Endothelial cell (in vitro differentiated cells): ENCODE measurements around the gene MFAP3. TPM values are rescaled to one million over a fixed set of nuclear protein-coding genes. Genes with fewer than 3 reads are reported as not detected.

Source experiments
- DNase-seq: peaks from one replicate; pipeline ENCODE4 v3.0.0; 2021; ENCODE audit warnings: low spot score
- H3K27ac Mint-ChIP-seq: one replicate; pipeline ENCODE4 v1.8.0; 2021; ENCODE audit warnings: mixed read lengths, inconsistent platforms; ENCODE audit not compliant: unreplicated experiment
- H3K27me3 Mint-ChIP-seq: one replicate; pipeline ENCODE4 v1.8.0; 2021; ENCODE audit warnings: mild to moderate bottlenecking, moderate library complexity, mixed read lengths, inconsistent platforms; ENCODE audit not compliant: unreplicated experiment
- H3K36me3 Mint-ChIP-seq: one replicate; pipeline ENCODE4 v1.8.0; 2021; ENCODE audit warnings: mild to moderate bottlenecking, low read depth, mixed read lengths, inconsistent platforms; ENCODE audit not compliant: unreplicated experiment
- H3K4me1 Mint-ChIP-seq: one replicate; pipeline ENCODE4 v1.8.0; 2021; ENCODE audit warnings: mild to moderate bottlenecking, mixed read lengths, inconsistent platforms; ENCODE audit not compliant: unreplicated experiment
- H3K4me3 Mint-ChIP-seq: one replicate; pipeline ENCODE4 v1.8.0; 2021; ENCODE audit warnings: mild to moderate bottlenecking, mixed read lengths, inconsistent platforms; ENCODE audit not compliant: unreplicated experiment
- H3K9me3 Mint-ChIP-seq: one replicate; pipeline ENCODE4 v1.8.0; 2021; ENCODE audit warnings: mixed read lengths, inconsistent platforms; ENCODE audit not compliant: unreplicated experiment
- CTCF ChIP-seq: fragments of 200-600 bp; sonication (generic); IDR thresholded peaks from one replicate; pipeline ENCODE4 v1.5.0; 2021; ENCODE audit warnings: antibody characterized with exemption; ENCODE audit not compliant: unreplicated experiment
- total RNA-seq: library from RNA; stranded (reverse); fragmentation: NEBNext Ultra II Directional; extraction: Animal tissue kit (Norgen Biotek cat#: 25700); gene quantifications from one replicate; pipeline ENCODE4 v1.2.1, GENCODE V29; 2021; ENCODE audit not compliant: unreplicated experiment

The MFAP3 gene
- total RNA-seq, 1 donor from 2014 or later: 42.7 TPM

GRCh38 chr5:154077696-154078095 lies 38.9 kb downstream of the MFAP3 start:
- peaks cover 1% of the 10 kb centered on the region for H3K27me3 Mint-ChIP-seq
- H3K27ac Mint-ChIP-seq: no peak overlapping the region
- H3K36me3 Mint-ChIP-seq: no peaks in the 10 kb centered on the region
- TF ChIP-seq CTCF: no peak
- H3K4me3 Mint-ChIP-seq: no peak overlapping the region
- no peak for DNase-seq
- H3K4me1 Mint-ChIP-seq: peaks cover 3% of the 10 kb centered on the region
- no peaks in the 10 kb centered on the region for H3K9me3 Mint-ChIP-seq

DNA sequence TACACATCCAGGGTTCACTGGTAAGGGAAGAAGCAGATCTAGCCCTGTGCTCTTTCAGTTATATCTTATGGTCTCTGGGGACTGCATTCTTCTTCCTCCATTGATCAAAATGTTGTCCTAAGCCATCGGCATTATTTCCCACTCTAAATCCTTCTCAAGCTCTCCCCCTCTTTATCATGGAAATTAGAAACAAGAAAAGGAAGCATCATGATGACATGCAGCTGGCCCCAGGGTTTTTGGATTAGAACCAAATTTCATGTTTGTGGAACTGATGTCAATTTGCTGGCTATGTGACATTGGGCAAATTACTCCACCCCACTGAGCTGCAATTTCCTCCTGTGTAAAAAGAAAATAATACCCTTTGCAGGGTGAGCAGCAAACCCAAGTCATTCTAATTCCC lies 39.5 kb downstream of the MFAP3 start:
- no peaks in the 10 kb centered on the region for H3K36me3 Mint-ChIP-seq
- no peak for DNase-seq
- H3K4me1 Mint-ChIP-seq: no peaks in the 10 kb centered on the region
- no peaks in the 10 kb centered on the region for H3K9me3 Mint-ChIP-seq
- no peak overlapping the region for H3K4me3 Mint-ChIP-seq
- no peak for TF ChIP-seq CTCF
- no peak overlapping the region for H3K27ac Mint-ChIP-seq
- H3K27me3 Mint-ChIP-seq: peaks cover 1% of the 10 kb centered on the region

DNA sequence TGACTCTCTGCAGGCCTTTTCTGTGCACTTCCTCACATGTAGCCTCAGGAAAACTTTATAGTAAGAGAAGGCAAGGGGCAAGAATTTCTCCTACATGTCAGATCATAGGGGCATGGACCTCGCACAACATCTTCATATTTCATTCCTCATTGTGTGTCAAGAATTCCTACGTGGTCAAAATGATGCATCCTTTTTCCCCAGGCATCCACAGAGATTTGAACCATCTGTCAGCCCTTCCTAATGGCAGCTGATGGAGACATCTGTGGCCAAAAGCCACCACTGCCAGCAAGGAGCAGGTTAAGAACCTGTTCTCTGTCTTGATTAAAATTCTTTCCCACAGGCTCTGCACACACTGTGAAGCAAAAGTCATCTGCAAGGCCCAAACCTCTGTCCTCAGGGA lies 42.5 kb downstream of the MFAP3 start:
- Mint-ChIP-seq H3K4me1 (peaks cover 9% of the 10 kb centered on the region), H3K4me3 (no peak overlapping the region), H3K27ac (no peak overlapping the region), H3K27me3 (no peaks in the 10 kb centered on the region), H3K36me3 (peaks cover under 1% of the 10 kb centered on the region), H3K9me3 (no peaks in the 10 kb centered on the region)
- no peak for DNase-seq
- no peak for TF ChIP-seq CTCF

DNA sequence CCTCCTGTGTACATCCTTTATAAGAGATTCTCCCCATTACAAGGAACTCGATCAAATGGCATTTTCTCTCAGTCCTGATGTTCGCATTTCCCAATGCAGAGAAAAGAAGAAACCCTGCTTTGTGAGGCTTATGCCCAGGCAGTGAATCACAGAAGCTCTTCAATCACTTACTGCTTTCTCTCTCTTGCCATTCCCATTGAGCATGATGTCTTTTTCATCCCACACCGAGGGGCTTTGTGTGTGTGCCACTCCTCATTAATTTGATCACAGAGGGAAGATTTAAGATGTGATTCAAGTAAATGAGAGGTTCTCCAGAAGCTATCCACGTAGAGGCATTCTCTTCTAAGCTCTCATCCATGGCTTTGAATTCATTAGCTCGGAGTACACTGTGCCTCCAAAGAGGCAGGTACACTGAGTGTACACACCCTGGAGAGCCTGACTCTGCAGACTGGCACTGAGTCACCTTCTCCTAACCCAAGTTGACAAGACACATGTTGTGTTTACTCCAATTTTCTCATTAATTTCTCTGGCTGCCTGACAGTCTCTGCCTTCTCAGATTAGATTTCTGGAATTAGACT lies 45.4 kb downstream of the MFAP3 start:
- Mint-ChIP-seq H3K9me3 (no peaks in the 10 kb centered on the region), H3K4me1 (peaks cover 13% of the 10 kb centered on the region)

More for the DNA sequence above, 45.4 kb downstream of the MFAP3 start:
- H3K27ac Mint-ChIP-seq: no peak overlapping the region
- peaks cover 3% of the 10 kb centered on the region for H3K36me3 Mint-ChIP-seq
- TF ChIP-seq CTCF: no peak
- H3K27me3 Mint-ChIP-seq: no peaks in the 10 kb centered on the region
- no peak for DNase-seq
- no peak overlapping the region for H3K4me3 Mint-ChIP-seq
